ENCODE data around the gene LAMA5.

- TF ChIP-seq RAD21 (IDR thresholded peaks at IDR 0.05; ENCODE audit: low read length) (no peak), RXRA (IDR thresholded peaks at IDR 0.05; ENCODE audit: borderline replicate concordance, low read depth) (no peak), YY1 (IDR thresholded peaks at IDR 0.05; ENCODE audit: low read depth) (no peak), CTCF (IDR thresholded peaks at IDR 0.05) (no peak), NRF1 (IDR thresholded peaks at IDR 0.05; ENCODE audit: low read depth, low read length) (no peak), FOXJ3 (CRISPR knock-in tag; IDR thresholded peaks at IDR 0.05) (no peak), NFIC (IDR thresholded peaks at IDR 0.05; ENCODE audit: borderline replicate concordance) (no peak)
Observed at GRCh38 chr20:62297449-62298227, 69.5 kb downstream of the LAMA5 start.
